Measurements from ENCODE around the gene ECE1.

- TF ChIP-seq CTCF (IDR thresholded peaks at IDR 0.05) (no peak), POLR2A (IDR thresholded peaks at IDR 0.05) (no peak), POLR2AphosphoS5 (IDR thresholded peaks at IDR 0.05) (no peak)
These were observed 46.1 kb downstream of the ECE1 start for GRCh38 chr1:21244154-21244553.
